ENCODE data around the gene CEACAM16.
"Not testable (repeated sequence)": the region's sequence is repeated elsewhere in the genome, so short reads cannot be mapped to it uniquely, and the experiment has no call there.

Gene CEACAM16, protein sequence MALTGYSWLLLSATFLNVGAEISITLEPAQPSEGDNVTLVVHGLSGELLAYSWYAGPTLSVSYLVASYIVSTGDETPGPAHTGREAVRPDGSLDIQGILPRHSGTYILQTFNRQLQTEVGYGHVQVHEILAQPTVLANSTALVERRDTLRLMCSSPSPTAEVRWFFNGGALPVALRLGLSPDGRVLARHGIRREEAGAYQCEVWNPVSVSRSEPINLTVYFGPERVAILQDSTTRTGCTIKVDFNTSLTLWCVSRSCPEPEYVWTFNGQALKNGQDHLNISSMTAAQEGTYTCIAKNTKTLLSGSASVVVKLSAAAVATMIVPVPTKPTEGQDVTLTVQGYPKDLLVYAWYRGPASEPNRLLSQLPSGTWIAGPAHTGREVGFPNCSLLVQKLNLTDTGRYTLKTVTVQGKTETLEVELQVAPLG

DNA sequence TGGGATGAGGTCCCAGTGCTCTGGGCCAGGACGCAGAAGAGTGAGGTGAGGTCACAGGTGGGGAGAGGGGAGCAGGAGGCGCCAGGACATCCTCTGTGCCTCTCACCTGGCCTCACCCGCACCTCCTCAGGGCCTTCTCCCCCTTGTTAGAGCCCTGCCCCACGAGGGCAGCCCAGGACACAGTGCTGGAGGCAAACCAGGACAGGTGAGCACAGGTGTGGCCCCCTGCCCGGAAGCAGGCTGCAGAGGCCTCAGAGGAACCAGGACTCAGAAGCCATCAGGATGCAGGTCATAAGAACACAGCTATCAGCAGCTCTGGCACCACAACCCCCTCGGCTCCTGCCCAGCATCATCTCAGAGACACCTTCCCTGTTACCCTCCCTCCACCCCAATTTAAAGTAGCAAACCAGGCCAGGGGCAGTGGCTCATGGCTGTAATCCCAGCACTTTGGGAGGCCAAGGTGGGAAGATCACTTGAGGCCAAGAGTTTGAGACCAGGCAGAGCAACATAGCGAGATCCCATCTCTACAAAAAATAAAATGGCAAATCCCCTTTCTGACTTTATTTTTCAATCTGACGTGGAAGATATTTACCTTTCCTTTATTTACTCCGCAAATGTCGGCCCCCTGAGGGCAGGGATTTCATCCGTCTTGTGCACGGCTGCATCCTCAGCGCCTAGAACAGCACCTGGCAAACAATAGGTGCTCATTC, at the start of gene CEACAM16:
CEACAM16 (plus strand) TSS at position 660 of the 710 bp plus-strand sequence. CDS start 2,306 bp downstream, outside the sequence.
- DNase-seq (ENCODE audit: low read depth): no peak

DNA sequence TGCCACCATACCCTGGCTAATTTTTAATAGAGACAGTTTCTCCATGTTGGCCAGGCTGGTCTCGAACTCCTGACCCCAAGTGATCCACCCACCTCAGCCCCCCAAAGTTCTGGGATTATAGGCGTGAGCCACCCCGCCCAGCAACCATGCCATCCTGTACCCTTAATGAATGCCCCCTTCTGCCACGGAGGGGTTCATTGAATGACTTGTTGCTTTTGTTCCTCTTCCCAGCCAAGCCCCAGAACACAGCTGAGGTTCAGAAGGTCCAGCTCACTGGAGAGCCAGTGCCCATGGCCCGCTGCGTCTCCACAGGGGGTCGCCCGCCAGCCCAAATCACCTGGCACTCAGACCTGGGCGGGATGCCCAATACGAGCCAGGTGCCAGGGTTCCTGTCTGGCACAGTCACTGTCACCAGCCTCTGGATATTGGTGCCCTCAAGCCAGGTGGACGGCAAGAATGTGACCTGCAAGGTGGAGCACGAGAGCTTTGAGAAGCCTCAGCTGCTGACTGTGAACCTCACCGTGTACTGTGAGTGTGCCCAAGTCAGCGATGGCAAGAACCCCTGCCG, 49.3 kb upstream of the CEACAM16 start:
- no peak for DNase-seq (ENCODE audit: low read depth)

DNA sequence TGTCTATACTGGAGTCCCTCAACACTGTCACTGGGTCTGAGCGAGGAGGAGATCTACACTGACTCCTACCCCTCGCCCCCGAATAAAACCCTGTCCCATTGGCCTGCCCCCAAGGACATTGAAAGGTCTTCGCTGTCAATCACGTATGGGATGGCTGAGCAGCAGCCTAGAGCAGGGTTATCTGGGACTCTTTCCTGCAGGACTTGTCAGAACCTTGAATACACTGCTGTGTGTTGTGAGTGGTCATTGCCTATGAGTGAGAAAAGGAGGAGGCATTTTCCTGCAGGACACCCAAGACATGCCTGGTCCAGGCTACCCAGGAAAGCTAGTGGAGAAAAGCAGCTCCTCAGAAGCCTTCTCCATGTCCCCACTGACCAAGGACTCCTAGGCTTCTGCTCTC, 45.6 kb upstream of the CEACAM16 start:
- DNase-seq (ENCODE audit: low read depth): no peak

DNA sequence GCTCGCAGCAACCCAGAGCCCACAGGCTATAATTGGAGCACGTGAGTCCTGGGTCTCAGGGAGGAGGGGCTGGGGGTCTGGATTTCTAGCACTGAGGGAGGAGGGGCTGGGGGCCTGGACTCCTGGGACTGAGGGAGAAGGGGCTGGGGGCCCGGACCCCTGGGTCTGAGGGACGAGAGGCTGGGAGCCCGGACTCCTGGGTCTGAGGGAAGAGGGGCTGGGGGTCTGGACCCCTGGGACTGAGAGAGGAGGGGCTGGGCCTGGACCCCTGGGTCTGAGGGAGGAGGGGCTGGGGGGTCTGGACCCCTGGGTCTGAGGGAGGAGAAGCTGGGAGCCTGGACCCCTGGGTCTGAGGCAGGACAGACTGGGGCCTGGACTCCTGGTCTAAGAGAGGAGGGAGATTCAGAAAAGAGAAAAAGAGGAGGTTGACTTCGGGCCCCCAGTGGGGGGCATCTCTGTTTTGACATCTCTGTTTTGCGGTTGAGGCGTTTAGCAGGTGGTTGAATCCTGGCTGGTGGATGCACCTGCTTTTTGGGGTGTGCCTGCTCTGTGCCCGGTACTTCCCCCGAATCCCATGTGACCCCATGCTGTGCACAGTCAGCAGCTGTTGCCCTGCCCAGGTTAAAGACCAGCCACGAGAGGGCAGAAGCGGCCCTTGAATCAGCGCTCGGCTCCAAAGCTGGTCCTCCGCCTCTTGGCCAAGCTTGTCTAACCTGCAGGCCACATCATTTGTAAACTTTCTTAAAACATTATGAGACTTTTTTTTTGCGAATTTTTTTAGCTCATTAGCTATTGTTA, 44.8 kb upstream of the CEACAM16 start:
- no peak for DNase-seq (ENCODE audit: low read depth)

DNA sequence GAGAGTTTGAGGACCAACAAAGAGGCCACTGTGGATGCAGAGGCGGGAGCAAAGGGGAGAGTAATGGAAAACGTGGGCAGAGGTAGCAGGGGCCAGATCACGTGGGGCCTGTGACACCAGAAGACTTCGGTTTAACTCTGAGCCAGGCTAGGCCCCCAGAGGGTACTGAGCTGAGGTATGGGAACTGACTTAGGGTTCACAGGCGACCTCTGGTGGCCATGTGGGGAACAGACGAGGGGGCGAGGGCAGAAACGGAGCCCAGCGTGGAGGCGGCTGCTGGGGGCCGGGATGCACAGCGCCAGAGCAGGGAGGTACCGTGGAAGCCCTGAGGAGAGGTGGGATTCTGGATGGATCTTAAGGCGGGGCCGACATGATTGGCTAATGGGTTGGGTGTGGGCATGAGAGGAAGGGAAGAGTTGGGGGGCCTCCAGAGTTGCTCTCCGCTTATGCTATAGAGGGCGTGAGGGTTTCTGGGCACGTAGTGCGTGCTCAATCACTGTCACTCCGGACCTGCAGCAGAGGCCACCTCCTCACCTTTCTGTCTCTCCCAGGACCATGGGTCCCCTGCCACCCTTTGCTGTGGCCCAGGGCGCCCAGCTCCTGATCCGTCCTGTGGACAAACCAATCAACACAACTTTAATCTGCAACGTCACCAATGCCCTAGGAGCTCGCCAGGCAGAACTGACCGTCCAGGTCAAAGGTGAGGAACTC, 41.6 kb upstream of the CEACAM16 start:
- DNase-seq (ENCODE audit: low read depth): no peak

DNA sequence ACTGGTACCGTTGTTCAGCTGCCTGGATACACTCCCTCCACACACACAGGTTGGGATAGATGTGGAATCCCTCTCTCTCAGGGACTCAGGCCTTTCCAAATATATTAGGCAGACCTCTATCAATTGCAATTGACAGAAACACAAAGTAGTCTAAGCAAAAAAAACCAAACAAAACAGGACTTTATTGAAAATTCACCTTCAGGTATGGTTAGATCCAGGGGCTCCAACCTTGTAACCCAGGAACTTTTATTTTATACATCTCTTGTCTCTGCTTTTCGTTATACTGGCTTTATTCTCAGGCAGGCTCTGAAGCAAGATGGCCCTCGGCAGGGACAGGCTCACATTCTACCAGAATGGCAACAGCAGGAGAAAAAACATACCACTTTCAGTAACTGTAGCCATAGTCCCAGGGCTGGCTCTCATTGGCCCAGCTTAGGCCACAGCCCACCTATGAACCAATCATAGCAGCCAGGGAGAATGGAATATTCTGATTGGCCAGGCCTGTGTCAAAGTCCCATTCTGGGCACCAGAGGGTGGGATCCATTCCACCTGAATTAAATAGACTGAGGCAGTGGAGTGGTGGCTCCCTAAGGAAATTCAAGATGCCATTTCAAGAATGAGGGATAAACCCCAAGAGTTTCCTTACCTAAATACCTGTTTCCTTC, 40.8 kb upstream of the CEACAM16 start:
- DNase-seq (ENCODE audit: low read depth): no peak

DNA sequence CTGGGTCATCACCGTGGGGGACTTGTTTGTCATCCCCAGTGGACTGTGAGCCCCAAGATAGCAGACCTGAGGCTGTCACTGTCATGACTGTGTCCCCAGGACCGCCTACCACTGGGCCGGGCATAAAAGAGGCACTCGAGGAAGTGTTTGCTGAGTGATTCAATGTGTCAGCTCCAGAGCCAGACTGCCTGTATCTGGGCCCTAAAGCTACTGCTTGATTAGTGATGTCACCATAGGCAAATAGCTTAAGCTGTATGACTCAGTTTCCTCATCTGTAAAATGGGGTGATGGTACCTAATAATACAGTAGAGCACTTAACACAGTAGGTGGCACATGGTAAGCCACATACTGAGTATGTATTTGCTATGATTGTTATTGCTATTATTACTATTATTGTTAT, 38.9 kb upstream of the CEACAM16 start:
- DNase-seq (ENCODE audit: low read depth): no peak

DNA sequence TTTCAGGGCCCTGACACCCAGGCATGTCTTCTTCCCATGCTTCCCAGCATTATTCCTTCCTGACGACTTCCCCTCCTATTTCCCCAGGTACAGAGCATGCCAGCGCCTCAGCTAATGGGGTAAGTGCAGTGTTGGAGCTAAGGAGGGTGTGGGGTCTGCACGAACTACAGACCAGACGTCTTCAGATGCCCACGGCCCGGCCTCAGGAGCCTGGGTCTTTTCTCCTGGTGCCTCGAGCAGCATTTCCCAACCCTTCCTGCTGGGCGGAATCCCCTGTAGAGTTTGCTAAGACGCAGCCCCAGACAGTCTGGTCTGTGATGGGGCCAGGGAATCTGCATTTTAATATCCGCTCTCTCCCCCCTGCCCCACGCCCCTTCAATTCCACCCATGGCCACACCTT, 37.7 kb upstream of the CEACAM16 start:
- DNase-seq (ENCODE audit: low read depth): no peak

DNA sequence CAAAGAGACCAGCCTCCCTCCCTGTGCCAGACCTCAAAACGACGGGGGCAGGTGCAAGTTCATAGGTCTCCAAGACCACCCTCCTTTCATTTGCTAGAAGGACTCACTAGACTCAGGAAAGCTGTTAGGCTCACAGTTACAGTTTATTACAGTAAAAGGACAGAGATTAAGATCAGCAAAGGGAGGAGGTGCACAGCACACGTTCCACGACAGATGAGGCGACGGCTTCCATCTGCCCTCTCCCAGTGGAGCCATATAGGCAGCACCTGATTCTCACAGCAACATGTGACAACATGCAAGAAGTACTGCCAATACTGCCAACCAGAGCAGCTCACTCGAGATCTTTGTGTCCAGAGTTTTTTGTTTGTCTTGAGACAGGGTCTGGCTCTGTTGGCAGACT, 37.0 kb upstream of the CEACAM16 start:
- no peak for DNase-seq (ENCODE audit: low read depth)

DNA sequence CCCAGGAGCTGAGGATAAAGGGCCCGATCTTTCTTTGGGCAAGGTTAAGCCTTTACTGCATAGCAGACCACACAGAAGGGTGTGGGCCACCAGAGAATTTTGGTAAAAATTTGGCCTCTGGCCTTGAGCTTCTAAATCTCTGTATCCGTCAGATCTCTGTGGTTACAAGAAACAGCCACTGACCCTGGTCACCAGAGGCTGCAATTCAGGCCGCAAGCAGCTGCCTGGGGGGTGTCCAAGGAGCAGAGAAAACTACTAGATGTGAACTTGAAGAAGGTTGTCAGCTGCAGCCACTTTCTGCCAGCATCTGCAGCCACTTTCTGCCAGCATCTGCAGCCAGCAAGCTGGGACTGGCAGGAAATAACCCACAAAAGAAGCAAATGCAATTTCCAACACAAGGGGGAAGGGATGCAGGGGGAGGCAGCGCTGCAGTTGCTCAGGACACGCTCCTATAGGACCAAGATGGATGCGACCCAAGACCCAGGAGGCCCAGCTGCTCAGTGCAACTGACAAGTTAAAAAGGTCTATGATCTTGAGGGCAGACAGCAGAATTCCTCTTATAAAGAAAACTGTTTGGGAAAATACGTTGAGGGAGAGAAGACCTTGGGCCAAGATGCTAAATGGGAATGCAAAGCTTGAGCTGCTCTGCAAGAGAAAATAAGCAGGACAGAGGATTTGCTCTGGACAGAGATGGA, 36.1 kb upstream of the CEACAM16 start:
- DNase-seq (ENCODE audit: low read depth): no peak

DNA sequence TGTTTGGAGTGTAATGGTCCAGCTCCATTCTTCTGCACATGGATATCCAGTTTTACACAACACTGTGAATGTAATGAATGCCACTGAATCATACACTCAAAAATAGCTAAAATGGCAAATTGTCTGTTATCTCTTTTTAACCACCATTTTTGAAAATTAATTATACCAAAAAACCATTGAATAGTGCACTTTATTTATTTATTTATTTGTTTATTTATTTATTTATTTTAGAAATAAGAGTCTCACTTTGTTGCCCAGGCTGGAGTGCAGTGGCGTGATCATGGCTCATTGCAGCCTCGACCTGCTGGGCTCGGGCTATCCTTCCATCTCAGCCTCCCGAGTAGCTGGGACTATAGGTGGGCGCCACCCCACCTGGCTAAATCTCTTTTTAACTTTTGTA, 35.0 kb upstream of the CEACAM16 start:
- DNase-seq (ENCODE audit: low read depth): no peak

DNA sequence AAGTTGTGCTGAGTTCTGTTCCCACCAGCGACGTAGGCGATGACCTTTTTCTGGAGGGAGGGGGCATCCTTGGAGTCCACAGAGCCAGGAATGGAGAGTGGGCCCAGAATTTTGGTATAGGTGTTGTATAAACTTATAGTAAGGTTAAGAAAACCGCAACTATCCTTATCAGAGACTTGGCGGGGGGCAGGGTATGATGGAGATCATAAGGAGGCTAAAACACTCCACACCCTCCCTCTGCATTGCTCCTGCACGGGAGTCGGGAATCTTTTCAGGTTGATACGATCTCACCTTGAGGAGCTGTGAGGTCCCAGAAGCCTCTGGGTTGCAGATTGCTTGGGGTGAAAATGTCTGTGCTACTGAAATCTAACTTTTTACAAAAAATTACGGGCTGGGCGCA, 34.0 kb upstream of the CEACAM16 start:
- DNase-seq (ENCODE audit: low read depth): no peak

DNA sequence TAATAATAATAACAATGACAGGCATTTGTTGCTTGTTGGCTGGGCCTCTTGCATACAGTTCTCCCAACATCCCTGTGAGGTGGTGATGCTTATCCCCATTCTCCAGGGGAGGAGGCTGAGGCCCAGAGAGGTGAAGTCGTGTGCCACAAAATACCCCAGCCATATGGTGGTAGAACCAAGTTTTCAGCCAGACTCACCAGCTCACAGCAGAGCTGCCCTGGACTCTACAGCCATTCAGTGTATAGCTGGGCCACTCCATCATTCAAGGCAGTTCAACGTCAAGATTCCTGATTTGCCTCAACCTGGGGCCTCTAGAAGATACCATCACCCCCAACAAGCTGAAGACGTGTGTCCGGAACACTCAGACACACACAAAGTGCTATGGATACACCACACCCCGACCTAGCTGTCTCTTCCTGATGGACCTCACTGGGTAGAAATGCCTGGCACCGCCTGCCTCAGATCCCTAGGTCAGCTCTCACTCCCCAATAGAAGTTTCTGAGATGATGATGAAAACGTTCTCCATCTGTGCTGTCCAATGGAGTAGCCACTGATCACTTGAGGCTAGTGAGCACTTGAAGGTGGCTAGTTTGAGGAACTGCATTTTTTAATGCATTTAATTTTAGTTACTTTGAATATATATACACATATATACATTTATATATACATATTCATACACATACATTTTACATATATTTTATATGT, 31.9 kb upstream of the CEACAM16 start:
- no peak for DNase-seq (ENCODE audit: low read depth)

DNA sequence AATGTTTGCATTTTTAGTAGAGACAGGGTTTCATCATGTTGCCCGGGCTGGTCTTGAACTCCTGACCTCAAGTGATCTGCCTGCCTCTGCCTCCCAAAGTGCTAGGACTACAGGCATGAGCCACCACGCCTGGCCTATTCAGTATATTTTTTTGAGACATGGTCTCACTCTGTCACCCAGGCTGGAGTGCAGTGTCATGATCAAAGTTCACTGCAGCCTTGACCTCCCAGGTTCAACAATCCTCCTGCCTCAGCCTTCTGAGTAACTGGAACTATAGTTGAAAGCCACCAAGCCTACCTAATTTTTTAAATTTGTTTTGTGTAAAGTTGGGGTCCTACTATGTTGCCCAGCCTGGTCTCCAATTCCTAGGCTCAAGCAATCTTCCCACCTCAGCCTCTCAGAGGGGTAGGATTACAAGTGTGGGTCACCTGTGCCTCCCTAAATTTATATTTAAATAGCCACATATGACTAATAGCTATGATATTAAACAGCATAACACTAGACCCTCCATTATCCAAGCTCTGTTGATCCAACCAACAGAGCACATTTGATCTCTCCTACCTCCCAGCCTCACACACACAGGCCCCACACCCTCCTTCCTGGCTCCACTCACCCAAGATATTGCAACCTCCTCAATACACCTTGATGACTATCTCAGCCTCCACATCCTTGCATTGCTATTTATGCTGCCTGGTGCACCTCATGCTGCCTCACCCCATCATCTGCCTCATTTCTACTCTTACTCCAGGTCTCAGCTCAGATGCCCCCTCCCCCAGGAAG, 29.8 kb upstream of the CEACAM16 start:
- DNase-seq (ENCODE audit: low read depth): no peak

DNA sequence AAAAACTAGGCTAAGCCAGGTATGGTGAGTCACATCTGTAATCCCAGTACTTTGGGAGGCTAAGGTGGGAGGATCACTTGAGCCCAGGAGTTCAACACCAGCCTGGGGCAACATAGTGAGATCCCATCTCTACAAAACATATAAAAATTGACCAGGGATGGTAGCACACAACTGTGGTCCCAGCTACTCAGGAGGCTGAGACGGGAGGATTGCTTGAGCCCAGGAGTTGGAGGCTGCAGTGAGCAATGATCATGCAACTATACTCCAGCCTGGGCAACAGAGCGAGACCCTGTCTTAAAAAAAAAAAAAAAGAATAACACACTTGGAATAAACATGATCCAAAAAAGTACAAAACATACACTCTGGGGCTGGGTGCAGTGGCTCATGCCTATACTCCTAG, 28.9 kb upstream of the CEACAM16 start:
- not testable (repeated sequence) for DNase-seq (ENCODE audit: low read depth)

DNA sequence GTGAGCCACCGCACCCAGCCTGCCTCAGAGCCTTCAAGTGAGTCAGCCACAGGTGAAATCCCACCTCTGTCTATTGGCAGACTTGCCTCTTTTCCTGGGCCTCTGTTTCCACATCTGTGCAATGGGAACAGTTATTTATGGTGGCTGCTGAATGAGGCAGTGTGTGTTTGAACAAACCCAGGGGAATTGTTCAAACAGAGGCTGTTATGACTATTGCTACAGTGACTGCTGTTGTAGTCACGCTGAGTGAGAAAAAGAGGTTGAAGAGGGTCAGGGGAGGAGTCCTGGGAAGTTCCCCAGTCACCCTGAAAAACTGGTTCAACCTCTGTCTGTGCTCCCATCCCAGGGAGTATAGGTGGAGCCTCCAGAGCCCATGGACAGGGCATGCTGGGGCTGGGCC, 27.6 kb upstream of the CEACAM16 start, which contains the start of gene CEACAM19:
CEACAM19 (plus strand) TSS at position 83 of the 400 bp plus-strand sequence. CDS start 450 bp downstream, outside the sequence.
- no peak for DNase-seq (ENCODE audit: low read depth)

DNA sequence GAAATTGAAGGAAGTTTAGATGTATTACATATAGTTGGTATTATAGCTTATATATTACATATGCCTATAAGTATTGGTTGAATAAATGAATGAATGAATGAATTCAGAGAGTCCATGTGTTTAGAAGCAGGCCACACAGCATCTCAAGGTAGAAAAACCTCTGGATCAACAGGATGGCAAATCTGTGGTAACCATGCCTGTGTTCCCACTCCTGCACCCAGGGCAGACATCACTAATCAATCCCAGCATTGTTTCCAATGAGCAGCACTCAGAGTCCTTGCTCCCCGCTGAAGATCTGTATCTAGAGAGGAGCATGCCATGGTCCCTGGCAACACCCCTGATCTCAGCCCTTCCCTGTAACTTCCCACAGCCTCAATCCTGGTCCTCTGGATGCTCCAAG, 26.7 kb upstream of the CEACAM16 start:
- no peak for DNase-seq (ENCODE audit: low read depth)

DNA sequence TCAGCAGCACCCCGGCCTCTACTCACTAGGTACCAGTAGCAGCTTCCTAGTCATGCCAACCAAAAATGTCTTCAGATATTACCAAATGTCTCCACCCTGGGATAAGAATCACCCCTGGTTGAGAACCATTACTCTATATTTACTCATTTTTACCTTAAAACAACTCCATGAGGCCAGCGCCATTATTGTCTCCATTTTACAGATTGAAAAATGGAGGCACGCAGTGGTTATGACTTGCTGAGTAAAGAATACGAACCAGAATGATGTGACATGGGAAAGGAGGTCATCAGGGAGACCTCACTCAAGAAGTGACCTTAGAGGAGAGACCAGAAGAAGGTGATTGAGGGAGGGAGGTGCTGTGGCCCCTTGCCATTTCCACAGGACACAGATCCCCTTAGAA, 25.4 kb upstream of the CEACAM16 start:
- no peak for DNase-seq (ENCODE audit: low read depth)

DNA sequence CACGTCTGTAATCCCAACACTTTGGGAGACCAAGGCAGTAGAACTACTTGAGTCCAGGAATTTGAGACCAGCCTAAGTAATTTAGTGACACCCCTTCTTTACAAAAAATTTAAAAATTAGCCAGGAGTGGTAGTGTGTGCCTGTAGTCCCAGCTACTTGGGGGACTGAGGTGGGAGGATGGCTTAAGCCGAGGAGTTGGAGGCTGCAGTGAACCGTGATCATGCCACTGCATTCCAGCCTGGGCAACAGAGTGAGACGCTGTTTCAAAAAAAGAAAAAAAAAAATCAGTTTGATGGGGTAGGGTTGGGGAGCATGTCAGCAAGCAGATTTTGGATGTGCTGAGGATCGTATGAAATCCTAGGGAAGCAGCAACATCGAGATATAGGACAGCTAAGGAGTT, 23.4 kb upstream of the CEACAM16 start:
- no peak for DNase-seq (ENCODE audit: low read depth)

Data from non-pigmented ciliary epithelial cell (primary cell).